Spleen (tissue), 7 donors: ENCODE results near the gene LNPK.

Experiments
- POLR2A ChIP-seq, 3 donors: fragments of 450-650 bp; IDR thresholded peaks; one replicate each; pipeline ENCODE4 v1.5.1; 2017; ENCODE audit warnings: antibody characterized with exemption in 3 of 3, mild to moderate bottlenecking in 1 of 3
- POLR2AphosphoS5 ChIP-seq, 3 donors: sonication (generic); formaldehyde crosslinking; IDR thresholded peaks; one replicate each; pipeline ENCODE4 v1.5.1; 2017; ENCODE audit warnings: antibody characterized with exemption in 3 of 3
- TF ChIP-seq, protein P1 (sequence below), 11 experiments: fragments of 200-600 bp in 7 of 11; fragments of 450-650 bp in 4 of 11; sonication (generic) in 4 of 11; IDR thresholded peaks in 8 of 11; conservative IDR thresholded peaks in 3 of 11; 1 replicate in 7 of 11; 2 replicates in 4 of 11; pipeline versions ENCODE4 v1.4.0 to v1.8.0; 2016 to 2021; ENCODE audit warnings: antibody characterized with exemption in 11 of 11, inconsistent platforms in 4 of 11, mild to moderate bottlenecking in 1 of 11
- donor health status: DM: no; HTN: no; CAD: no; lungs with moderate emphysema.
- donor health status: DM: no; HTN: no; CAD: no.
- donor health status: DM: no; HTN: no; CAD: no.

DNA sequence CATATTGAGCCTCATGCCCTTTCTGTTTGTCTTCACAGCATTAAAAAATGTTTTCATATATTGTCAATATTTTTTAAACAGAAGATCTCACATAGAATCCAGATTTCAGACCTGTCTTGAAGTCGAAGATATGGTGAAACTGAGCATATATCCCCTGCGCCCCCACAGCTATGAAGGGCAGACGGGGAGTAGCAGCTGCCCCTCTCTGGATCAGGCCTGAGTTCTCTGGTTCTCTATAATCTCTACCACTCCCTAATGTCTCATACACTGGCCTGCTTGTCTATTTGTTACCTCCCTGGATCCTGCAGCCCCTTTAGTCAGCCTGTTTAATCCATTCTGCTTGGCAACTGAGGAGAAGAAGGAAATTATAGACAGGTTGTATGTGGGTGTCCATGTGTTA is 122.4 kb downstream of the LNPK start:
- TF ChIP-seq, protein P1, sequence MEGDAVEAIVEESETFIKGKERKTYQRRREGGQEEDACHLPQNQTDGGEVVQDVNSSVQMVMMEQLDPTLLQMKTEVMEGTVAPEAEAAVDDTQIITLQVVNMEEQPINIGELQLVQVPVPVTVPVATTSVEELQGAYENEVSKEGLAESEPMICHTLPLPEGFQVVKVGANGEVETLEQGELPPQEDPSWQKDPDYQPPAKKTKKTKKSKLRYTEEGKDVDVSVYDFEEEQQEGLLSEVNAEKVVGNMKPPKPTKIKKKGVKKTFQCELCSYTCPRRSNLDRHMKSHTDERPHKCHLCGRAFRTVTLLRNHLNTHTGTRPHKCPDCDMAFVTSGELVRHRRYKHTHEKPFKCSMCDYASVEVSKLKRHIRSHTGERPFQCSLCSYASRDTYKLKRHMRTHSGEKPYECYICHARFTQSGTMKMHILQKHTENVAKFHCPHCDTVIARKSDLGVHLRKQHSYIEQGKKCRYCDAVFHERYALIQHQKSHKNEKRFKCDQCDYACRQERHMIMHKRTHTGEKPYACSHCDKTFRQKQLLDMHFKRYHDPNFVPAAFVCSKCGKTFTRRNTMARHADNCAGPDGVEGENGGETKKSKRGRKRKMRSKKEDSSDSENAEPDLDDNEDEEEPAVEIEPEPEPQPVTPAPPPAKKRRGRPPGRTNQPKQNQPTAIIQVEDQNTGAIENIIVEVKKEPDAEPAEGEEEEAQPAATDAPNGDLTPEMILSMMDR (IDR thresholded peaks at IDR 0.05 in 8 of 11, conservative IDR thresholded peaks at IDR 0.05 in 3 of 11), result no peak
- TF ChIP-seq POLR2A (IDR thresholded peaks at IDR 0.05), result no peak
- TF ChIP-seq POLR2AphosphoS5 (IDR thresholded peaks at IDR 0.05), result no peak
